22Rv1 (cell line): ENCODE results near the gene PPP1CA.

Experiments
- CTCF ChIP-seq: fragments of 450-650 bp; IDR thresholded peaks from 2 replicates; pipeline ENCODE4 v1.5.1; 2017; ENCODE audit warnings: mild to moderate bottlenecking
- ZFX ChIP-seq: fragments of 450-650 bp; IDR thresholded peaks from 2 replicates; pipeline ENCODE4 v1.6.1; 2017; ENCODE audit warnings: antibody characterized with exemption, borderline replicate concordance

- TF ChIP-seq CTCF (no peak), ZFX (no peak)
These were observed 31.1 kb upstream of the PPP1CA start for GRCh38 chr11:67432655-67433349.
